Suppressor macrophage treated with lipopolysaccharide for 4 hours (primary cell): ENCODE measurements around the gene MBD5.

ENCODE experiments used
- DNase-seq: peaks from one replicate; pipeline ENCODE4 v3.0.0-alpha.2; 2020

MBD5 gene

DNA sequence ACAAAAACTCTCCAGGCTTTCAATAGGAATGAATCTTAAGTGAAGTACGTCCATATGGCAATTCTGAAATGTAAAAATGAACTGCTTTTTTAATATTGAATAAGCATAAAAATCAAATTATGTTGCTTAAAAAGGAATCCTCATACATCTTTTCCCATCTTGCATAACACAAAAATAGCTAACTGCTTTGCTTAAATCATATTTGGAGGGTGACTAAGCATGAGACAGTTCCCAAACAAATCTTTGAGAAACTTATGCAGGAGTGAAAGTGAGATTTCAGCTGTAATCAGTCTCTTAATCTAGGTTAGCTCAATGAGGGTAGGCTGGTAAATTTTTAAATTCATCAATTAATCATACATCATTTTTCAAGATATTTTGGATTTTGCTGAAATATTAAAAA is 111.5 kb downstream of the MBD5 start:
- DNase-seq = peak; percentile 45

DNA sequence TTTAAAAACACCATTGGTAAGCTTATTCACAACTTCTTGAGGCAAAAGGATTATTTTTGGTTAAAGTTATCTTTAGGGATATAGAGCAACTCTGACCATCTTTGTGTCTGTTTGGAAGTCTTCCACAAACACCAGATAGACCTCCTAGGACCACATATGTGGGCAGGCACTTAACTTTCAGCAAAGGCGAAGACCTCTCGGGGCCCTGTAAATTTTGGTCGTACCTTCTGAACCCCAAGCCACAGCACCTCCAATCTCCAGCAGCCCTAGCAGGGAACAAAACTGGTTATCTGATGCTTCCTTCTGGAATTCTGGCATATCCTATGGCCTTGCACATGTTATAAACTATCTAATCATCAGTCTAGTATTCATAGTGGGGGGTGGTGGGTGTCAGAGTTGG is 114.8 kb downstream of the MBD5 start:
- no peak for DNase-seq

DNA sequence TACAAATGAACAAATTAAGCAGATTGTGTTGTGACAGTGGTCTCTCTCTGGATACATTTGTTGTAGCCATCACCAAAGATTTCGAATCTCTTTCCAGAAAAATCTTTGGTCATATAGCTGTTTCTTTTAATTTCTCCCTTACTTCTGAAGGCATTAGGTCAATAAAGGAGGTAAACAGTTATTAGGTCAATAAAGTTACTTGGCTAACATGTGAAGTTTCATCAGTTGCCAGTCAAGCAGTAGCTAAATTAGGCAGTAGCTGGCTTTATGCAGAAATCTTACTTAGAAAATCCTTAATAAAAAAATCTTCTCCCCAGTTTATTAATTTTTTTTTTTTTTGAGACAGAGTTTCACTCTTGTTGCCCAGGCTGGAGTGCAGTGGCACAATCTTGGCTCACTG is 115.5 kb downstream of the MBD5 start:
- no peak for DNase-seq

DNA sequence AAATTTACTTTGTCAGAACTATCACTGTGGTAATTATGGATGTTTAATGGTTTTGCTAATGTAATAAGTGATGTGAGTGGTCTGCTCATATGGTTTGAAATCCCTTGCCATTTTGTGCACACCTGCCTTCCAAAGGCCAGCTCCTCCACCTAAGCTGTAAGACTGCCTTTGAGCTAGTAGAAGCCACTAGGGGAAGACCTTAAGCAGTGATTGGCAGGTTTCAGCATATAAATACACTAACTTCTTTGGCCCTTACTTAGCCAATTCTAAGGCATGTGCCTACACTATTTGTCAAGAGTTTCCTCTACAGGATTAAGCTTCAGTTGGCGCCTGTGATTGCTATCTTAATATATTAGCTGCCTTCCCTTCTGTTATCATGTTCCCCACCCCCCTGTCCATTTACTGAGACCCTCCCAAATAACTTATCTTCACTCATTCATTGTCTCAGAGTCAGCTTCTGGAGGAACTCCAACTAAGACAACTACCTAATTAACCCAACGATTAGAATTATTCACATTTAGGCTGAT is 141.1 kb downstream of the MBD5 start:
- no peak for DNase-seq

DNA sequence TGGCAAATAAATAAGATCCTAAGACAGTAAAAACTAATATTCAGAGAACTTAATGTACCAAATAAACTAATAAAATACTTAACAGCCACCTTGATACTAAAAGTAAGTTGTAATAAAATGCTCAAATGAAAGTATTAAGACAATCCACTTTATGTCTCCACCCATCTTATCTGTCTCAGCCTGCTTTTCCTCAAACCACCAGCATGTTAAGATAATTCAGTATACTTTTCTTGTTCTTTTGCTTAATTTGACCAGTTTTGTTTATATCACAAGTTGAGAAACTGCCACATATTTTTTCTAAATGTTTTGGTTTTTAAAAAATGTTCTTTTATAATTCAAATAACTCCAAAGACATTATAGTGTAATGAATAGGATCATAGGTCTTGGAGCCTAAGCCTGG is 142.0 kb downstream of the MBD5 start:
- DNase-seq = no peak

DNA sequence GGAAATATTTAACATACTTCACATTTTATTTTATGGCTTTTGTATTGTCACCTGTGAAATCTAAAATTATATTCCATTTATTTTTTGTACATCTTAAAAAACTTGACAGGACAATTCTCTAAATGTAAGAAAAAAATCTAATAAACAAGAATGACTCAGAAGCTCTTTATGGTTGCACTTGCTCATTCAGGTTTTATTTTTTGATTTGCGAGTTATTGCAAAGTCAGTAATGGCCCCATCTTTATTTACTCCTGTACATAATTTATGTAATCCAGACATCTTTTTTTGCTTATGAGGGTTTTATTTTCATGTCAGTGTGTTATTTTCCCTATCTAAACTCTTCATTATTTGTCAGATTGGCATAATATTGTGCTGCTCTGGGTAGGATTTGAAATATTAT is 145.1 kb downstream of the MBD5 start:
- no peak for DNase-seq

DNA sequence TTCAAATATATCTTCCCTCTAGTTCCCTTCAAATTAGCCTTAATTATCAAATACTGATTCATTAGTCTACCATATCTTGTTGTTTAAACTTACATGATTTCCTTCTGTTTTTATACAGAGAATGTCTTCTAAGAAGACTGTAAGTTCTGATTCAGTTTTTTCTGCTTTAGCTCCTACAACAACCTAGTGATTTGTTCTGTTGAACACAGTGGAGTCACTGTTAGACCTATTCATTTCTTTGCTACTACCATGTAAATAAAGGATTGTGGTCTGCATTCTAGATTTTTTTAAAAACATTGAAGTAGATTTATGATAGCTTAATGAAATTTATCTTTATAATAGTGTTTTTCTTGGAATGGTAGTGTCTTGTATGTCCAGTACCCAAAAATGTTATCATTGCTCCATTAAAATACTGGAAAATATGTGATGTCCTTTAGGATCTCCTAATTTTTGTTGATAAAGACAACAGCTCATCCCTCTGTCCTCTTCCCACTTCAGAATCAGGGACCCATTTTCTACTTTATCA is 146.4 kb downstream of the MBD5 start:
- no peak for DNase-seq

DNA sequence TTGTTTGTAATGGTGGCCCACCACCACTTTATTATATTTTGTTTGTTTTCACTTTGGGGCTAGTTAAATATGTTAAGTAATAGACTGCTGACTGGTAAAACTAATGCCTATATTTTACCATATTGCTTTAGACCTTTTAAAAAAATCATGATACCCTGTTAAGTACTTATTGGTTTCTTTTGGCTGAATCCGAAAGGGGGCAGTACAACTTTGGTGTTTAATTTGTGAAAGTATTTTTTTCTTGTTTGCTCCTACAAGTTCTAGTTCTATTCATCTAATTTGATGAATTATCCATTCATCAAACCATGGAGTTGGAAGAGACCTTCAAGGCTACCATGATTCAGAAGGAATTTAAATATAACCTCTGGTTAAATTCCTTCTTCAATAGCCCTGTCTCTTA is 147.0 kb downstream of the MBD5 start:
- DNase-seq = no peak

DNA sequence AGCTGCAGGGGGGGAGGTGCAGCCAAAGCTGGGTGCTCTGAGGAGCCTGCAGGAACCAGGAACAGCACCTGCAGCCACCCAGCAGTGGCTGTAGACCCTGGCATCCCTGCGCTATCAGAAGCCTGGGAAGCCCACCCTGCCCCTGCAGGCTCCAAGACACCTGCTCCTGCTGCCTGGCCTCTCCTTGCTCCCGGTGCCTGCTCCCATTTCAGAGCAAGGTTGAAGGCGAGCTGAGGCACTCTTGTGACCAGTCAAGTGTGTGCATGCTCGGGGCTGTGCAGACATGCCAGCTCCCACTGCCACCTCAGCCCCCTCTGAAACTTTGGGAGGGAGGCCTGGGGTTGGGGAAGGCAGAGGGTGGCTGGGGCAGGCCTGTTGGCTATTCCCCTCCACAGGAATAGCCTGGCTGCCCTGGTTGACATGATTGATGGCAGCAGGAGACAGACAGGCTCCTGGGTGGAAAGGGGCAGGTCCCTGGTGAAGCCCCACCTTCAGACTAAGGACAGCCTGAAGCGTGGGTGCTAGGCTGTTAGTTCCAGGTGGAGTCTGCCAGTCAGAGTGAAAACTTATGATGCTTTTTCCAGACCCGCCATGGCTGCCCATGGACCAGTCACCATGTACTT is 151.4 kb downstream of the MBD5 start:
- DNase-seq = no peak

DNA sequence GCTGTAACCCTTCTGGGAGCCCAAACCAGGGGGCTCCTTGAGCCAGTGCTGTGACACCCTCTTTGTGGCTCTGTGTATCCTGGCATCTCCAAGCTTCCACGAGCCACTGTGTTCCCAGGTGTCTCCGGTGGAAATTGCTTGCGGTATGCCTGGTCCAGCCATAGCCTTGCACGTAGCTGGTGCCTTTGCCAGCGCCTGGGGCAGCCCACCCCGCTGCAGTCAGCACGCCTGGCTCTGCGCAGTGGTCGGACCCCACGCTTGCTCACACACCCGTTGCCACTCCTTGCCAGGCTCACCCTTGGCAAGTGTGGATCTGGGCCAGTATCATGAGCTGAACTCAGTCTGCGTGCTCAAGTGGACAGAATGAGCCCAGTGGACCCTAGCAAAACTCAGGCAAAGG is 152.3 kb downstream of the MBD5 start:
- no peak for DNase-seq

DNA sequence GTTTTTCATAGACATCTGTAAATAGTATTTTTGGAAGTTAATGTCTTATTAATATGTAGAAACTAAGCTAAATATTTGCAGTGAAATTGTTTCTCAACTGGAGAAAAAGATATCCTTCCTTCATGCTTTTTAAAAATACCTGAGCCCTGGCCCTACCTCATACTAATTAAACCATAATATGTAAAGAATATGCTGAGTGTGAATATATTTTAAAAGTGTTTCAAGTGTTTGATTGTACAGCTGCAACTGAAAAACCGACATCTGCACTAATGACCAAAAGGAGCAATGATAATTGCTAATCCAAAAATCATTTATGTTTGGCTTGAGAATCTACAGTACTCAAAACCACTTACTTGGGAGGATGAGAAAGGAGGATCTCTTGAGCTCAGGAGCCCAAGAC is 156.7 kb downstream of the MBD5 start:
- DNase-seq = no peak

DNA sequence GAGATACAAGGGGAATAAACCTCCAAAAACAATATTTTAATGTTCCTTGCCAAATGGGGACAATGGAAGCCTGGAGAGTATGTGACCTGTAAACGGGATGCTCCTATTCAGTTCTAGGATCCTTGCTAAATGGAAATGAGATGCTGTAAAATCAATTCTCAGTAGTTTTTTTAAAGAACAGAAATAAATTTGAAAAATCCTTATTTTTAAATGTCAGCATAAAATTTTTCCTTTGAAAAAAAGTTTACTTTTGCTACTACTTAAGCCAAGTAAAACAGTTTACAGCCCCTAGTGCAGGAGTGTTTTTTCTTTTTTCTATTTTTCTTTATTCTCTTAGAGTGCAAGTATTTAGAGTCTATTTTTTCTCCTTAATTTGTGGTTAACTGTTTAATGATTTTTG is 158.8 kb downstream of the MBD5 start:
- no peak for DNase-seq

DNA sequence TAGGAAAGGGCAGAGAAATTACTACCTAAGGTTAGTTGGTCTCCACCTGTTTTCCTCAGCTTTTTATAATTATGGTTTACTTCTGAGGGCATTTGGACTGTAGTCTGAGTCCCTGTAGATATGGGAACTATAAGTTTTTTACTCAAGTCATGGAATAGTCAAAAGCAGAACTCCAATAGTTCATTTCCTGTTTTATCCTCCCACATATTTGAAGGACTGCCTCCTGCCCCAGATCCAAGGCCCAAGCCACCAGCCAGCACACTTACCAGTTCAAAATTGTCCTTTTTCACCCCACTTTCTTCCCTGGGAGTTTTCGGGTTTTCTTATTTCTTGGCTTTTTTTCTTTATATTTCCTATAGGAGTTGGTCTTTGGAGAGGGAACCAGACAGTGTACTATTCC is 164.1 kb downstream of the MBD5 start:
- DNase-seq = peak; percentile 47

DNA sequence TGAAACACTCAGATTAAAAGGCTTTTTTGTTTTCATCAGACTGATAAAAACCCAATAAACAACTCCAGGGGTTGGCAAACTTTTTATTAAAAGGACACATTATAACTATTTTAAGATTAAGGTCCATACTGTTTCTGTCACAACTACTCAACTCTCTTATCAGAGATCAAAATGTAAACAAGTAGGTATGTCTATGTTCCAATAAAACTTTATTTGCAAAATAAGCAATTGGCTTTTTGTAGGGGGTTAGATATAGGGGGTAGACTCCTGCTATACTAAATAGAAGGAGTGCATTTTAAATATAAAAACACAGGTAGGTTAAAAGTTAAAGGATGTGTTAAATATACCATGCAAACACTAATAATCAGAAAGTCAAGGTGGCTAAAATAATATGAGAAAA is 174.0 kb downstream of the MBD5 start:
- DNase-seq = no peak

DNA sequence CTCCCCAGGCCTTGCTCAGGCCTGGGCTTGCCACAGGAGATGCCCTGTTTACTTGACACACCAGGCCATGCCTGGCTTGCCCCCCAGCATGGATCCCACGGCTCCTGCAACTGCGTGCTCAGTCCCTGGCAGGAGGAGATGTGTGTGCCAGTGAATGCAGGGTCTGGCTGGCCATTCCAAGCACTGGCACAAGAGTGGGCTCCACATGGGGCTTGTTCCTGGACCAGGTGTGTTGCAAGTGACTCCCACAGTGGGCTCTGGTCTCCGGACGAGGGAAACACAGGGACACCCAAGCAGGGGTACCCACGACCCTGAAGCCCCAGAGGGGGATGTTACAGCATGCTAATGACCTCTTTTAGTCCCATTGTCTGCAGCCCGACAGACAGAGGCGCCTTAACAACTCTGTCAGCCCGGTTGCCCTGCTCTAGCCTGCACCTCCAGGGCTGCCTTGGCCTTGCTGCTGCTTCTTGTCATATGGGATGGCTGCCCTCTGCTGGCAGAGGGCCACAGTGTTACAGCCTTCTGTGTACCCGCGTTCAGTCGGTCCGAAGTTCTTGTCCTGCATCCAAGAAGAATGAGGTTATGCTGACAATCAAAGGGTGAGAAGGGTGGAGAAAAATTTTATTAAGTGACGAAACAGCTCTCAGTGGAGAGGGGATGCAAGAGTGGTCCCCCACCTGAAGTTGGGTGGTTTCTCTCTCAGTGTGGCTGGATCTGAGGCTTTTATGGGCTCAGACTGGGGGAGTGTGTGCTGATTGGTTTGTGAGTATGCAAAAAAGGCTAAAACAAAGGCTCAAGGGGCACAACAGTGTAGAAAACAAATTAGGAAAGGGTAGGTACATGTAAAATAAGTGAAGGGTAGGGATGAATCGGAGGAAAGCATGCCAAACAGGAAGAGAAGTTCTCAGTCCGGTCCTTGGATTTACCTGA is 180.4 kb downstream of the MBD5 start:
- DNase-seq = peak; percentile 40

DNA sequence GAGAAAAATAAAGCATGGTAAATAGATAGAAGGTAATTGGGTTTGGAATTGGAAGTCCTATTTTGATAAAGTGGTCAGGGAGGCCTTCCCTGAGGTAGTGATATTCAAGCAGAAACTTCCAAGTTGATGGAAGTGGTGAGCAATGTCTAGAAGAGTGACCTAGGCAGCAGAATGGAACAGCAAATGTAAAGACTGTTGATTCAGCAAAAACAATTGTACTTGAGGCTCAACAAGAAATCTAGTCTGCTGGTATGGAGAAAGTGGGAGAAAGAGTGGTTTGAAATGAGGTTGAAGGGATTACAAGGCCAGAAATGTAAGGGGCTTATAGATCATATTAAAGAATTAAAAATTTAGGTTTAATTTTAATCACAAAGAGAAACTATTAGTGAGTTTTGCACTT is 181.3 kb downstream of the MBD5 start:
- no peak for DNase-seq

DNA sequence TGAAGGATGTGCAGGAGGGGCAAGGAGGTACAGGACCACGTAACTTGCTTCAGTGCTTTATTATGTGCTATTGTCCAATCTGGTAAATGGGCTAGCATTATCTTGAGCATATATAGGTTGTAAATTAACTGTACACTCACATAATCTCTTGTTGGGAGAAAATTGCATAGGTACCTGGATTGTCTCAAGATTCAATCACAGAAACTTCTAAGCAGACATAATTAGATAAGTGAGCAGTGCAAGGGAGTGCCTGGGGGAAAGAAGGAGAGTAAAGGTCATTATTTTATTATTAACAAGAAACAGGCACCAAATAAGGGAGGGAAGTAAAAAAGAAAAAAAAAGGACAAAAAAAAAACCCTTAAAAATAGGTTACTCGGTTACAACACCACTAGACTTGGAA is 186.2 kb downstream of the MBD5 start:
- no peak for DNase-seq

DNA sequence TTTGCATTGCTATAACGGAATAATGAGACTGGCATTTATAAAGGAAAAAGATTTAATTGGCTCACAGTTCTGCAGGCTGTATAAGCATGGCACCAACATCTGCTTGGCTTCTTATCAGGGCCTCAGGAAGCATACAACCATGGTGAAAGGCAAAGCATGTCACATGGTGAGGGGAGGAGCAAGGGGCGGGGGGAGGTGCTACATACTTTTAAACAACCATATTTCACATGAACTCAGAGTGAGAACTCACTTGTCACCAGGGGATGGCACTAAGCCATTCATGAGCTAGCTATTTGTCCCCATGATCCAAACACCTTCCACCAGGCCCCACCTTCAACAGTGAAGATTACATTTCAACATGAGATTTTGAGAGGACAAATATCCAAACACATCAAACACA is 188.7 kb downstream of the MBD5 start:
- no peak for DNase-seq

DNA sequence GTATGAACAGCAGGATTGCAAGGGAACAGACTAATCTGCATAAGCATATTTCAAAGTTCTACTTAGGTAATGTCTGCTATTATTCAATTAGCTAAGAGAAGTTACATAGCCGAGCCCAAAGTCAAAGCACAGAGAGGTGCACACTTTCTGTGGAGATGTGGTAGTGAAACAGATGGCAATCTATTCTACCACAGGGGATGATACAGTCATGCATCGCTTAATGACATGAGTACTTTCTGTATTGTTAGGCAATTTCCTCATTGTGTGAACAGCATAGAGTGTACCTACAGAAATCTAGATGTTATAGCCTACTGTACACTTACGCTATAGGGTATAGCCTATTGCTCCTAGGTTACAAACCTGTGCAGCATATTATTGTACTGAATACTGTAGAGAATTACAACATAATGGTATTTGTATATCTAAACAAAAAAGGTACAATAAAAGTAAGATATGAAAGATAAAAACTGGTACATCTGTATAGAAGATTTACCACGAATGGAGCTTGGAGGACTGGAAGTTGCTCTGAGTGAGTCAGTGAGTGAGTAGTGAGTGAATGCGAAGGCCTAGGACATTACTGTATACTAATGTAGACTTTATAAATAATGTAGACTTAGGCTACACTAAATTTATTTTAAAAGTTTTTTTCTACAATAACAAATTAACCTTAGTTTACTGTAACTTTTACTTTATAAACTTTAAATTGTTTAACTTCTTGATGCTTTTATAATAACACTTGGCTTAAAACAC is 197.6 kb downstream of the MBD5 start:
- no peak for DNase-seq

DNA sequence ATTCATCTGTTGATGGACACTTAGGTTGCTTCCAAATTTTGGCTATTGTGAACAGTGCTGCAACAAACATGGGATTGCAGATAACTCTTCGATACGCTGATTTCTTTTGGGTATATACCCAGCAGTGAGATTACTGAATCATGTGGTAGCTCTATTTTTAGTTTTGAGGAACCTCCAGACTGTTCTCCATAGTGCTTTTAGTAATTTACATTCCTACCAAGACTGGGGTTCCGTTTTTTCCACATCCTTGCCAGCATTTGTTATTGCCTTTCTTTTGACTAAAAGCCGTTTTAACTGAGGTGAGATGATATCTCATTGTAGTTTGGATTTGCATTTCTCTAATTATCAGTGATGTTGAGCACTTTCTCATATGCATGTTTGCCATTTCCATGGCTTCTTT is 200.3 kb downstream of the MBD5 start:
- no peak for DNase-seq

DNA sequence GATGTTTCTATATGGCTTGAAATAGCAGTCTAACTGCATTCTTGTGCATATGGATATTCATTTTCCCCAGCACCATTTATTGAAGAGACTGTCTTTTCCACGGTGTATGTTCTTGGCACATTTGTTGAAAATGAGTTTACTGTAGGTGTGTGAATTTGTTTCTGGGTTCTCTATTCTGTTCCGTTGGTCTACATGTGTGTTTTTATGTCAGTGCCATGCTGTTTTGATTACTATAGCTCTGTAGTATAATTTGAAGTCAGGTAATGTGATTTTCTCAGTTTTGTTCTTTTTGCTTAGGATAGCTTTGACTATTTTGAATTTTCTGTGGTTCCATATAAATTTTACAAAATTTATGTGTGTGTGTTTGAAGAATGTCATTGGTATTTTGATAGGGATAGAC is 201.0 kb downstream of the MBD5 start:
- DNase-seq = no peak

DNA sequence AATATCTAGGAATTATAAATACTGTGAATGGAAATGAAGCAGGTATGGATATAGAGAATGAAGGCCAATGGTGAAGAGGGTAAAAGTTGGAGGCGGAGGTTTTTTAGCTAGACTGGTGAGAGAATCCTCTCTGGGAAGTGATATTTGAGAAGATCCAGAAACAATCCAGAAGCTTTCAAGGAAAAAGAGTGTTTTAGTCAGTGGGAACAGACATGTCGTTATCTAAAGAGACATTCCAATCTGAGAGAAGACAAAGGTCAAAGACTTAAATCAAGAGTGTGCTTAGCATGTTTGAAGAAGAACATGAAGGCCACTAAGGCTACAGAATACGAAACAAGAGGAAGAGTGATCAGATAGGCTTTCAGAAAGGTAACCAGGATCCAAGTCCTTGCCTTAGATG is 211.0 kb downstream of the MBD5 start:
- no peak for DNase-seq

DNA sequence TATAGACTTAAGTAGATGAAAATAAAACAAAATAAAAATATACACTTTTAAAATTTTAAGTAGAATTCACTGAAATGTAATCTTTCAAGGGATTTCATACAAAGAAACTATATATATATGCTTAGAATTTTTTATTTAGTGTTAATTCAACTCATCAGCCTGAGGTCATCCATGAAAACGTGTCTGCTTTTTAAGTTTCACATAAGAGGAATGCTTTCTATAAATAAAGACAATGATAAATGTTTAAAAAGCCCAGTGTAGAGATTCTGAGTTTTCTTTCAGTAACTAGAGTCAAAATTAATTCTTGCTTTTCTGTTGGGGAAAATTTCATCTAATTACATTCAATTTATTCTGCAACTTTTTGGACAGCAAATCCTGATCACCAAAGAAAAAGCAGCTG is 213.3 kb downstream of the MBD5 start:
- no peak for DNase-seq
